HG03103 (cell line): ENCODE results near the gene CABP5.
"Not testable (repeated sequence)": the region's sequence is repeated elsewhere in the genome, so short reads cannot be mapped to it uniquely, and the experiment has no call there.

Experiments used
- ATAC-seq: cut with Tn5 transposase; IDR thresholded peaks from one replicate; pipeline ENCODE4 v1.9.1; 2021; ENCODE audit warnings: low read depth; ENCODE audit not compliant: unreplicated experiment

The CABP5 gene

DNA sequence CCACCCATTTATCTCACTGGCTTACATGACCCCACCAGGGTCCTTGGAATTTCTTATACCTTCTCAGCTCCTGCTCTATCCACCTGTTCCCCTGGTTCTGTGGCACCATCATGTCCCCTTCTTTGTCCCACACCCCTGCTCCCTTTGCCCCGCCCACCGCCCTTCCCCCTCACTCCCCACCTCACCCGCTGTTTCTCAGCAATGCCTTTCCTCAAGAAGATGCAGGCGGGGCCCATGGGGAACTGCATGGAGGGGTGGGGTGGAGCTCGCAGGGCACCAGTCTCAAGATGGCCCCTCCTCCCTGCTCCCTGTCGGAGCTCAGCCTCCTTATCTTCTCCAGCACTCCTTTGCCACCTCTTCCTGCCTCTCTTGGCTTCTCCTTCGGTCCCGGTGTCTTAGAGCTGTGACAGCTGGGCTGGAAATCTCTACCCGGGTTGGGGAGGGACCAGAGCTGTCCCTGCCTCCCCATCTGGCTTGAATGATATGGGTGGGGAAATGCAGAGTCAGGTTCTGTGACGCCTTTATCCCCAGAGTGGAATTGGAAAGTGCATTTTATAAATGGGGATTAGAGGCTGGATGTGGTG lies at the start of gene CABP5:
TSS of gene CABP5 (minus strand) at position 405 of the 584 bp plus-strand sequence. CDS start at position 248, 157 bp downstream.
- ATAC-seq = no peak

DNA sequence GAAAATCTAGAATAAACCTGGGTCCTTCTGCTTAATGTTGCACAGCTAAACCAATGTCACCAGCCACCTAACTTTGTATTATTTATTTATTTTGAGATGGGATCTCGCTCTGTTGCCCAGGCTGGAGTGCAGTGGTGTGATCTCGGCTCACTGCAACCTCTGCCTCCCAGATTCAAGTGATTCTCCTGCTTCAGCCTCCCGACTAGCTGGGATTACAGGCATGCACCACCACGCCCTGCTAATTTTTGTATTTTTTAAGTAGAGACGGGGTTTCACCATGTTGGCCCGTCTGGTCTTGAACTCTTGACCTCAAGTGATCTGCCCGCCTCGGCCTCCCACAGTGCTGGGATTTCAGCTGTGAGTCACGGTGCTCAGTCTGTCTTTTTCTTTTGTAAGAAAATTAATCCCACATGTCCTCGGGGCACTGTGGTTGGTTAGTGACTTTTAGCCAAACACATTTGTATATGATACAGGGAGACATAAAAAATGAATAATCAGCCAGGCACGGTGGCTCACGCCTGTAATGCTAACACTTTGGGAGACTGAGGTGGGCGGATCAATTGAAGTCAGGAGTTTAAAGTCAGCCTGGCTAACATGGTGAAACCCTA lies 47.3 kb upstream of the CABP5 start:
- ATAC-seq = not testable (repeated sequence)

- no peak for ATAC-seq
Measured at GRCh38 chr19:48090281-48090802, 46.5 kb upstream of the CABP5 start.

GRCh38 chr19:48088991-48089390 lies 45.1 kb upstream of the CABP5 start:
- not testable (repeated sequence) for ATAC-seq

DNA sequence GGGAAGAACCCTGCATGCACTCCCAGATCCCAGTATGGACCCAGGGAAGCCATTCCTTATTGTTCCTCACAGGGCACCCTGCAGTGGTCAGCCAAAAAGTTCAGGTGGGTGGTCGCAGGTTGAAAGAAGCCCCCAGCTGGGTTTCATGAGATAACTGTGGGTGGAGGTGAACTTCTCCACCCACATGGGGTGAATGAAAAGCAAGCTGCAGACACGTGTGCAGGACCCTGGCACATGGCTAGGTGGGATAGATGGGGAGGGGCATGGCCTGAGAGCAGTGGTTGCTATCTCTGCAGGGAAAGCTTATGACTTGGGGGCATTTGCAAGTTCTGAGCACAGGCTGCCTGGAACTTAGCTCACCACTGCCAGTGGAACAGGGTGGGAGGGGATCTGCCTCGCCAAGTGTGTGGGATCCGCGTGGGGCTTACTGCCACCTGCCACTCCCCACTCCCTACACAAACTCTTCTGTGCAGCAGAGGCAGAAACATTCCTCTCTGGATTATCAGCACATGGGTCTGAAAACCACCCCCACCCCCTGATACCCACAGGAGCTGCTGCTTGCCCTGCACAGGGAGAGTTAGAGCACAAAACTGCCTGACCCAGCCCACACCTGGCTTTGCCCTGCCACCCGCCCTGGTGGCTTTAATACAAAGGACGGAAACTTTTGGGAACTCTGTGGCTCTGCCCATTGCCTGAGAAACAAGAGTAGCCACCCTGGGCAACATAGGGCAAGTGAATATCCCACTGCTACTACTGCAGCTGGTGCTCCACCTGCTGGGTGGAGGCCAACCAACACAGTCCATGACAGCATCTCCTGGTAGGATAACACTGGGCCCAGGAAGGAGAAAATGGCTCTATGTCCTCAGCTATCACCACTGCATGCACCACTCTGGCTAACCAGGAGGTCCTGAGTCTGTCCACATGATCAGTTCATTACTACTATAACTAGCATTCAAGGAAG lies 42.3 kb upstream of the CABP5 start:
- no peak for ATAC-seq

GRCh38 chr19:48085076-48085475 lies 41.2 kb upstream of the CABP5 start:
- no peak for ATAC-seq

GRCh38 chr19:48081106-48081505 lies 37.2 kb upstream of the CABP5 start:
- no peak for ATAC-seq

DNA sequence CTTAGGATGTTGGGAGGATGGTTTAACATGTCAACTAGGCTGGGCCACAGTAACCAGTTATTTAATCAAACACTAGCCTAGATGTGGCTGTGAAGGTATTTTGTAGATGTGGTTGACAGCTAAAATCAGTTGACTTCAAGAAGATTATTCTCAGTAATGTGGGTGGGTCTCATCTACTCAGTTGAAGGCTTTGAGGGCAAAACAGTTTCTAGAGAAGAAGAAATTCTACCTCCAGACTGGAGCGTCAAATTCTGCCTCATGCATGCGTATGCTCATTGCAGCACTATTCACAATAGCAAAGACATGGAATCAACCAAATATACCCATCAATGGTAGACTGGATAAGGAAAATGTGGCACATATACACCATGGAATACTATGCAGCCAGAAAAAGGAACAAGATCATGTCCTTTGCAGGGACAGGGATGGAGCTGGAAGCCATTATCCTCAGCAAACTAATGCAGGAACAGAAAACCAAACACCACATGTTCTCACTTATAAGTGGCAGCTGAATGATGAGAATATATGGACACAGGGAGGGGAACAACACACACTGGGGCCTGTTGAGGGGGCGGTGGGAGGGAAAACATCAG lies 26.4 kb upstream of the CABP5 start:
- not testable (repeated sequence) for ATAC-seq

- ATAC-seq = no peak
Measured at GRCh38 chr19:48069435-48069834, 25.6 kb upstream of the CABP5 start.

DNA sequence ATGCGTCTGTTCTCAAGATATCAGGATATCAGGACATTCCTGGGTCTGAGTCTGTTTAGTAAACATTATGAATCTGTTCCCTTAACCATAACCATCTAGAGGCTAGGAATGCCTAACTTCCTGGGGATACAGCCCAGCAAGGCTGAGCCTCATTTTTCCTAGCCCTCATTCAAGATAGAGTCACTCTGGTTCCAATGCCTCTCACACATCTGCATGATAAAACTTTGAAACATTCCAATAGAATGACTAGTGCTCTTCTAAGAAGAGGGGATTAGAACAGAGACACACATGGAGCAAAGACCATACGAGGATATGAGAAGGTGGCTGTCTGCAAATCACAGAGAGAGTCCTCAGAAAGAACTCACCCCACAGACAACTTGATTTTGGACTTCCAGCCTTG lies 20.6 kb upstream of the CABP5 start:
- ATAC-seq = no peak

- no peak for ATAC-seq
Measured at GRCh38 chr19:48061401-48062344, 17.8 kb upstream of the CABP5 start.

- ATAC-seq = no peak
Measured at GRCh38 chr19:48060381-48060780, 16.5 kb upstream of the CABP5 start.

GRCh38 chr19:48059331-48059730 lies 15.5 kb upstream of the CABP5 start:
- ATAC-seq = no peak

DNA sequence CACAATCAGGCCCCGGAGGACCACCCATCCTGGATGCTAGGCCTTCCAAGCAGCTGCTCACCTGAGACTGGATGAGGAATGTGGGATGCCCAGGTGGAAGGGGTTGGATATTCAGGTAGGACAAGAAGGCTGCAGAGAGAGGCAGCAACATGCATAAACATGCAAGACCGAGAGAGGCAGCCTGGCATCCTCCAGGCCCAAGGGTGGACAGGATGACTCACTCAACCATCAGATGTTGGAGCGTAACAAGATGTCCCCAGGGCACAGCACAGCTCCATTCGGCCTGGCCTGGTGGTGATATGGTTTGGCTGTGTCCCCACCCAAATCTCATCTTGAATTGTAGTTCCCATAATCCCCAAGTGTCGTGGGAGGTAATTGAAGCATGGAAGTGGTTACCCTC lies 10.0 kb upstream of the CABP5 start:
- no peak for ATAC-seq

- no peak for ATAC-seq
Measured at GRCh38 chr19:48053076-48053475, 9.2 kb upstream of the CABP5 start.

GRCh38 chr19:48051335-48052033 lies 7.6 kb upstream of the CABP5 start:
- no peak for ATAC-seq

DNA sequence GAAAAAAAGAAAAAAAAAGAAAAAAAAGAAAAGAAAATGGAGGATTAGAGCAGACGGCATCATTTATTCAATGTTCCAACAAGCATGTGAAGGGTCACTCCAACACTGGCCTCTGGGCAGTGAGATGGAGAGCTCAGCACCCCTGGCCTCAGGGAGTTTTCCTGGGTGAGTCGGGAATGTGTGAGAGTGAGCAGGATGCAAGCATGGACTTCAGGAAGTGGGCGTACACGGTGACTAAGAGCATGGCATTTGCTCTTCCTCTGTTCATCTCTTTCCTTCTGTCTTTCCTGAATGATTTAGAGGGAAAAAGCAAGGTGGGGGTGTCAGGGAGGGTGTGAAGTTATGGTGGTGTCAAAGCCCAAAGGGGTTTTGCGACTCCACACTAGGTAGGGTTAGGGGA lies 682 bp upstream of the CABP5 start:
- ATAC-seq = no peak

GRCh38 chr19:48041877-48042580 lies 1.9 kb downstream of the CABP5 start:
- no peak for ATAC-seq

DNA sequence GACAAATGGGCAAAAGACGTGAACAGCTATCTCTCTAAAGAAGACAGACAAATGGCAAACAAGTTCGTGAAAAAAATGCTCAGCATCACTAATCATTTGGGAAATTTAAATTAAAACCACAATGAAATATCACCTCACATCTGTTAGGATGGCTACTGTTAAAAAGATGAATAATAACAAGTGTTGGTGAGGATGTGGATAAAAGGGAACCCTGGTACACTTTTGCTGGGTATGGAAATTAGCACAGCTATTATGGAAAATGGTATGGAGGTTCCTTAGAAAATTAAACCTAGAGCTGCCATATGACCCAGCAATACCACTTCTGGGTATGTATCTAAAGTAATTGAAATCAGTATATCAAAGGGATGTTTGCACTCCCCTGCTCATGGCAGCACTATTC lies 7.1 kb downstream of the CABP5 start:
- ATAC-seq = no peak
